HCT116 (cell line): Measurements from ENCODE around the gene PKIB. TPM values are rescaled to one million over a fixed set of nuclear protein-coding genes. Genes with fewer than 3 reads are reported as not detected.

Source experiments
- ATAC-seq: fragments of 200-7000 bp; cut with Tn5 transposase; 2 replicates; pipeline ENCODE4 v1.9.1; 2020; ENCODE audit warnings: mild to moderate bottlenecking, moderate library complexity
- BruUV-seq: library from RNA; stranded (reverse); fragments of 400-500 nt; replicated peaks from 2 replicates; lab custom pipeline; 2021; lab: Mats Ljungman, UMichigan
- CTCF ChIA-PET: fragments of 300-600 bp; sonication (Branson Sonifier 250); formaldehyde crosslinking; loops from one replicate; lab custom pipeline; 2021; ENCODE audit warnings: antibody characterized with exemption; lab: Charles Lee
- POLR2A ChIA-PET: fragments of 300-600, 350-600 bp; sonication (Branson Sonifier 250); formaldehyde crosslinking; loops from one replicate; lab custom pipeline; 2021; ENCODE audit warnings: antibody characterized with exemption; lab: Charles Lee
- RAD21 ChIA-PET, 2 experiments: fragments of 300-600 bp; sonication (Branson Sonifier 250); formaldehyde crosslinking; loops; one replicate each; lab custom pipeline; 2023; ENCODE audit warnings: low total read pairs in 2 of 2; ENCODE audit not compliant: uncharacterized antibody in 2 of 2, unreplicated experiment in 2 of 2, low non-redundant PET in 1 of 2; lab: Charles Lee
- DNase-seq: peaks from one replicate; pipeline ENCODE4 v3.0.0-alpha.2; 2010; ENCODE audit warnings: low read depth, low spot score
- H2AFZ ChIP-seq: fragments of 200-600 bp; shearing (Covaris generic), sonication (generic); 2 replicates; pipeline ENCODE4 v1.6.1; 2017; ENCODE audit warnings: low read depth, mixed run types, mixed read lengths, antibody characterized with exemption, low read length; ENCODE audit not compliant: poor library complexity, severe bottlenecking
- H3K27ac ChIP-seq: 2 replicates; pipeline ENCODE4 v1.5.1; 2012; ENCODE audit warnings: low read depth, low read length
- H3K27me3 ChIP-seq: fragments of 200-600 bp; sonication (generic); 2 replicates; pipeline ENCODE4 v1.6.1; 2016; ENCODE audit warnings: mixed run types, low read length, mixed read lengths; ENCODE audit not compliant: insufficient read depth
- H3K36me3 ChIP-seq, 2 experiments: fragments of 200-500 bp in 1 of 2; fragments of 200-600 bp in 1 of 2; sonication (Bioruptor generic) in 1 of 2; sonication (generic) in 1 of 2; 2 replicates each; pipeline versions ENCODE4 v1.5.1 to v1.6.1; 2014 to 2016; ENCODE audit warnings: low read length in 2 of 2, inconsistent platforms in 1 of 2, mixed read lengths in 1 of 2, mixed run types in 1 of 2; ENCODE audit not compliant: insufficient read depth in 2 of 2, control insufficient read depth in 1 of 2
- H3K4me1 ChIP-seq, 2 experiments: fragments of 200-600 bp in 1 of 2; sonication (generic) in 1 of 2; 2 replicates each; pipeline versions ENCODE4 v1.5.1 to v1.6.1; 2012 to 2017; ENCODE audit warnings: low read length in 2 of 2, inconsistent platforms in 1 of 2, mild to moderate bottlenecking in 1 of 2, mixed read lengths in 1 of 2, mixed run types in 1 of 2, moderate library complexity in 1 of 2; ENCODE audit not compliant: insufficient read depth in 2 of 2, control insufficient read depth in 1 of 2
- H3K4me2 ChIP-seq: fragments of 200-600 bp; sonication (generic); 2 replicates; pipeline ENCODE4 v1.6.1; 2017; ENCODE audit warnings: mixed run types, low read length, mixed read lengths
- H3K4me3 ChIP-seq, 2 experiments: fragments of 200-600 bp in 1 of 2; sonication (generic) in 1 of 2; replicated peaks in 1 of 2; 2 replicates each; pipeline ENCODE4 v1.5.1; 2011 to 2016; ENCODE audit warnings: low read length in 2 of 2, control low read depth in 1 of 2, low read depth in 1 of 2, mild to moderate bottlenecking in 1 of 2, mixed read lengths in 1 of 2, mixed run types in 1 of 2
- H3K79me2 ChIP-seq: fragments of 200-600 bp; sonication (generic); 2 replicates; pipeline ENCODE4 v1.6.1; 2017; ENCODE audit warnings: mild to moderate bottlenecking, mixed run types, low read length, moderate library complexity, mixed read lengths; ENCODE audit not compliant: insufficient read depth
- H3K9ac ChIP-seq: fragments of 200-600 bp; sonication (generic); 2 replicates; pipeline ENCODE4 v1.6.1; 2016; ENCODE audit warnings: low read length, mixed read lengths
- H3K9me2 ChIP-seq: fragments of 200-600 bp; sonication (generic), shearing (Covaris generic); 2 replicates; pipeline ENCODE4 v1.6.1; 2017; ENCODE audit warnings: mixed run types, mild to moderate bottlenecking, moderate library complexity; ENCODE audit not compliant: insufficient read depth
- H3K9me3 ChIP-seq, 2 experiments: fragments of 200-500 bp in 1 of 2; fragments of 200-600 bp in 1 of 2; sonication (Bioruptor generic) in 1 of 2; sonication (generic) in 1 of 2; 2 replicates each; pipeline ENCODE4 v1.6.1; 2014 to 2017; ENCODE audit warnings: low read length in 2 of 2, mixed read lengths in 2 of 2, inconsistent platforms in 1 of 2, low read depth in 1 of 2, mild to moderate bottlenecking in 1 of 2, mixed run types in 1 of 2, moderate library complexity in 1 of 2; ENCODE audit not compliant: control insufficient read depth in 1 of 2, insufficient read depth in 1 of 2
- H4K20me1 ChIP-seq: fragments of 200-600 bp; sonication (generic), shearing (Covaris generic); 2 replicates; pipeline ENCODE4 v1.6.1; 2017; ENCODE audit warnings: mixed run types, mild to moderate bottlenecking, moderate library complexity; ENCODE audit not compliant: insufficient read depth
- CBX3 ChIP-seq: IDR thresholded peaks from 2 replicates; pipeline ENCODE4 v1.6.1; 2012; ENCODE audit warnings: low read depth
- CTCF ChIP-seq, 3 experiments: fragments of 200-600 bp in 1 of 3; sonication (generic) in 1 of 3; IDR thresholded peaks in 2 of 3; conservative IDR thresholded peaks in 1 of 3; 2 replicates each; pipeline ENCODE4 v1.5.1; 2012 to 2017; ENCODE audit warnings: low read depth in 2 of 3, low read length in 2 of 3, antibody characterized with exemption in 1 of 3, borderline replicate concordance in 1 of 3, control low read depth in 1 of 3, mild to moderate bottlenecking in 1 of 3, mixed read lengths in 1 of 3, mixed run types in 1 of 3, moderate library complexity in 1 of 3; ENCODE audit not compliant: insufficient read depth in 1 of 3
- EZH2 ChIP-seq: fragments of 200-600 bp; sonication (generic); IDR thresholded peaks from 2 replicates; pipeline ENCODE4 v1.6.1; 2017; ENCODE audit warnings: antibody characterized with exemption, mixed run types
- FOSL1 ChIP-seq: IDR thresholded peaks from 2 replicates; pipeline ENCODE4 v1.6.1; 2012; ENCODE audit warnings: low read depth
- JUND ChIP-seq: IDR thresholded peaks from 2 replicates; pipeline ENCODE4 v1.6.1; 2012
- MAX ChIP-seq: IDR thresholded peaks from 2 replicates; pipeline ENCODE4 v1.6.1; 2012
- POLR2A ChIP-seq: IDR thresholded peaks from 2 replicates; pipeline ENCODE4 v1.7.0; 2011; ENCODE audit warnings: borderline replicate concordance; ENCODE audit not compliant: insufficient read depth, insufficient read length; ENCODE audit errors: extremely low read depth
- POLR2AphosphoS5 ChIP-seq: IDR thresholded peaks from 2 replicates; pipeline ENCODE4 v1.6.1; 2011; ENCODE audit warnings: mild to moderate bottlenecking, low read depth, low read length, moderate library complexity
- RAD21 ChIP-seq: IDR thresholded peaks from 2 replicates; pipeline ENCODE4 v1.6.1; 2012; ENCODE audit warnings: low read depth, mild to moderate bottlenecking
- REST ChIP-seq: IDR thresholded peaks from 2 replicates; pipeline ENCODE4 v1.6.1; 2012; ENCODE audit warnings: low read depth
- SIN3A ChIP-seq: IDR thresholded peaks from 2 replicates; pipeline ENCODE4 v1.6.1; 2012; ENCODE audit warnings: low read depth
- SRF ChIP-seq: IDR thresholded peaks from 2 replicates; pipeline ENCODE4 v1.6.1; 2012; ENCODE audit warnings: low read depth
- TCF7L2 ChIP-seq: IDR thresholded peaks from 2 replicates; pipeline ENCODE4 v1.7.0; 2011; ENCODE audit warnings: borderline replicate concordance, inconsistent platforms; ENCODE audit not compliant: insufficient read depth, insufficient read length; ENCODE audit errors: extremely low read depth
- YY1 ChIP-seq: IDR thresholded peaks from 2 replicates; pipeline ENCODE4 v1.6.1; 2011; ENCODE audit warnings: low read length, low read depth, moderate library complexity, mild to moderate bottlenecking; ENCODE audit not compliant: insufficient replicate concordance; ENCODE audit errors: extremely low read depth
- ZFX ChIP-seq: fragments of 450-650 bp; IDR thresholded peaks from 2 replicates; pipeline ENCODE4 v1.6.1; 2017
- intact Hi-C: fragments of 100-400 bp; cut with micrococcal nuclease; formaldehyde crosslinking; loops from 2 replicates; pipeline ENCODE4 v1.10.0; 2022
- total RNA-seq: library from RNA; stranded (reverse); gene quantifications from one replicate; pipeline ENCODE4 v1.2.1, GENCODE V29; 2021; ENCODE audit not compliant: unreplicated experiment

Gene PKIB
- total RNA-seq, 1 experiment from 2014 or later = 24.0 TPM

GRCh38 chr6:122740091-122740490 is 129.9 kb downstream of the PKIB start (continued):
- TF ChIP-seq YY1 (no peak), CBX3 (no peak), ZFX (no peak)

GRCh38 chr6:122740936-122741335 is 130.7 kb downstream of the PKIB start:
- CTCF ChIA-PET = interaction anchor here (2.3 kb wide), 1 partner anchor 98 kb away, joined by 11 read pairs; no protein-coding TSS in a partner anchor
- H3K79me2 ChIP-seq = no peaks in the 10 kb centered on the region
- no peaks in the 10 kb centered on the region for H3K9me2 ChIP-seq
- POLR2A ChIA-PET = no interaction called here
- no TSS peak for BruUV-seq
- TF ChIP-seq SRF (no peak), JUND (no peak), CTCF (IDR thresholded peaks at IDR 0.05 in 2 of 3, conservative IDR thresholded peaks at IDR 0.05 in 1 of 3; ENCODE audit: borderline replicate concordance in 1 of 3, insufficient read depth in 1 of 3, low read depth in 2 of 3, low read length in 2 of 3) (no peak), EZH2 (no peak), SIN3A (no peak), MAX (no peak), REST (no peak), RAD21 (no peak), YY1 (no peak), FOSL1 (no peak), POLR2A (no peak), POLR2AphosphoS5 (no peak), CBX3 (no peak), TCF7L2 (no peak)
- RAD21 ChIA-PET = no interaction called here
- no peak overlapping the region for H3K4me2 ChIP-seq
- no peak overlapping the region for H3K4me3 ChIP-seq
- no peak overlapping the region for H3K9ac ChIP-seq
- H2AFZ ChIP-seq = no peak overlapping the region
- no peaks in the 10 kb centered on the region for H3K27me3 ChIP-seq
- DNase-seq (no peak), ATAC-seq (no peak)
- H3K9me3 ChIP-seq = no peaks in the 10 kb centered on the region
- intact Hi-C loops = no loop called here
- H4K20me1 ChIP-seq = no peaks in the 10 kb centered on the region
- no peaks in the 10 kb centered on the region for H3K4me1 ChIP-seq
- H3K27ac ChIP-seq = no peak overlapping the region
- no peaks in the 10 kb centered on the region for H3K36me3 ChIP-seq
